Left cardiac atrium (tissue), 4 donors: ENCODE data around the gene CACNA2D4. TPM values are rescaled to one million over a fixed set of nuclear protein-coding genes. Genes with fewer than 3 reads are reported as not detected.
"Not testable (repeated sequence)": the region's sequence is repeated elsewhere in the genome, so short reads cannot be mapped to it uniquely, and the experiment has no call there.

ENCODE experiments used
- ATAC-seq, 2 donors: fragments of 200-7000 bp; cut with Tn5 transposase; one replicate each; pipeline ENCODE4 v1.9.1; 2020; ENCODE audit warnings: mild to moderate bottlenecking in 2 of 2, moderate library complexity in 2 of 2
- DNase-seq: peaks from one replicate; pipeline ENCODE4 v3.0.0-alpha.2; 2020
- intact Hi-C, 2 donors: fragments of 100-400 bp; cut with DNase I; formaldehyde crosslinking; loops; one replicate each; pipeline versions ENCODE4 v1.14.1 to v1.15.1; 2022 to 2023
- total RNA-seq, 2 donors: library from RNA; stranded (reverse); fragmentation: NEBNext Ultra II Directional; extraction: Animal tissue kit (Norgen Biotek cat#: 25700); gene quantifications; one replicate each; pipeline ENCODE4 v1.2.1, GENCODE V29; 2021
- donor health status: DM: no; HTN: yes; CAD: no.
- donor health status: DM: no; HTN: yes; CAD: no; lungs with severe emphysema.
- donor health status: DM: yes; HTN: yes; CAD: no.
- donor health status: Dilated cardiomyopathy.

The CACNA2D4 gene
- total RNA-seq, 2 donors from 2014 or later, result 1.7 to 2.6 TPM

DNA sequence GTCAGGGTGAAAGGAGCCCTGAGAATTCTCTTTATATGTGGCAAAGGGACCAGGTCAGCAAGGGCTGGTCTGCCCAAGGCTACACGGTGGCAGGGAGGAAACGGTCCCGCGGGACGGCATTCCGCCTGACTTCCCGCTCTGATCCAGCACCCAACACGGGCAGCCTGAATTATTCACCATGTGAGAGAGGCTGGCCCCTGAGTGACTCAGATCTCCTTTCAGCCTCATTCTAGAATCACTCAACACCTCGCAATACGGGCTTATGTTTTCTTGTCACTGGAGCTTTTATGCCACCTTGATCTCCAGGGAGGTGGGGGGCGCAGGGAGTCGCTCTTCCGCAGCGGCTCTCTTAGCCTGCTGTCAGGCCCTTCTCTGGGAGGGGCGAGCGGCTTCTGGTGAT is 89.6 kb downstream of the CACNA2D4 start:
- no peak for ATAC-seq
- DNase-seq, result no peak
- intact Hi-C loops, result no loop called here

DNA sequence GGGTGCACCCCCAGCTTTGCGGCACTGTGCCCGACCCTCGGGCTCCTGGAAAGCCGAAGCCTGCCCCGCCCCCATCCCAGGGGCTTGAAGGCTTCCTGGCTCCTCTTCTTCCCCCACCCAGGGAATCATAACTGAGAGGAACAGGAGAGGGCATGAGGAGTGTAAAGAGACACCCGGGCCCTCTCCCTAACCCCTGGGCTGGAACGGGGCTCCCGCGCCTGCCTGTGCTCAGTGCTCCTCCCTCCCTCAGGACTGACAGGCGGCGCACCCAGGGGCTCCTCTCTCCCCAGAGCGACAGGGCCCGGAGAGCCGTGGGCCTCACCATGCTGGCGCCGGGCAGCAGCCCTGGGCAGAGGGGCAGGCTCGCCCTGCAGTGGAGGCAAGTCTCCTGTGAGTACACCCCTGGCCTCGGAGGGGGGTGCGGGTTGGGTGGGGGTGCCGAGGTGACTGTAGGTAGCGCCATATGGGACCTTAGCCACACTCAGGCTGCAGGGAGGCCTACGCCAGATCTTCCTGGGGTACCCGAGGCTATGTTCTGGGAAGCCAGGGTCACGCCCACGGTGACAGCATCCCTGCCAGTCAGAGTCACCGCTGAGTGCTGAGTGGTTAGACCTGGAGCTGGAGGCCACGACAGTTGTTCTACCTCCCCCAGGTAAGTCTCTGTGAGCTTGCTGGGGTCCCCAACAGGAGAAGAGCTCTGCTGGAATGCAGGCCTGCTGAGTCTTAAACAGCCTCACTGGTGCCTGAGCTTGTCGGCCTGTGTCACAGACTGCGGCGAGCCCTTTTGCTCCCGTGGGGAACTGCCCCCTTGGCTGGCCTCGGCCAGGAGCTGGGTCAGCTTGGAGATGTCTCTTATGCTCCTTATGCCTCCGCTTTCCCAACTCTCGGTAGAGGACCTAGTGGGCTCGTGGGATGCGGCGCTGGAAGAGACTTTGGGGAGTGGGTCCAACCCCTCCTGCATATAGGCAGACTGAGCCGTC is 90.3 kb downstream of the CACNA2D4 start:
- intact Hi-C loops, result no loop called here
- ATAC-seq, result no peak
- DNase-seq, result no peak

DNA sequence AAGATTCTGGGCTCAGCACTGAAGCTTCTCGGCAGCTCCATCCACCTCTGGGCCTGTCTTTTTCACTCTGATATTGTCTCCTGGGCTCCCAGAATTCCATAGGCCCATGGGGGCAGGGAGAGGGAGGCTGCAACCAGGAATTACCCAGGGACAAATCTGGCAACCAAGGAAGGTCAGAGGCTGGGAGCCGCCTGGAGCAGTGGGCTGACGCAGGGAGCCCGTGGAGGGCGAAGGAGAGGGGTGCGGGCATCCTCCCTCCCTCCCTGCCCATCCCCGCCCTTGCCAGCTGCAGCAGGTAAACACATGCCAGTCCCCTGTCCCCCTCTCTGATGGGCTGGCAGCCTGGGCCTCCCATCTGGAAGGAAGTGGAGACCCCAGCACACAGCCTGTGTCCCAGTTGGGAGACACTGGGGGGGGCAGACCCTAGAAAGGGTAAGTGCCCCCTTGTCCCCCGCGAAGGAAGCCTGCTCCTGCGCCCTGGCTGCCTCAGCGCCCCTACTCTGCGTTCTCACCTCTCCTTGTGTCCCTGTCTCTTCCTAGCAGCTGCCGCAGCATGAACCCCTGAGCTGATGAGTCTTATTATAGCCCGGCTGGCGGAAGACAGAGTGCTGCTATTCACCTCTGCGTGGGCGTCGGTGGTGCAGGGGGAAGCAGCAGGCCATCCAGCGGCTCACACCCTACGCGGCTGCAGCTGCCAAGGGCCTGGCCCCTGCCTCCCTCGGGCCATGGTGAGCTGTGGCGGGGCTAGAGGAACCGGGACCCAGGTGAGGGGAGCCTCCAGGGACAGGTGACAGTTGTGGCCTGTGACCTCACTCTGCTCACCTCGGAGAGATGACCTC is 91.4 kb downstream of the CACNA2D4 start:
- no peak for ATAC-seq

DNA sequence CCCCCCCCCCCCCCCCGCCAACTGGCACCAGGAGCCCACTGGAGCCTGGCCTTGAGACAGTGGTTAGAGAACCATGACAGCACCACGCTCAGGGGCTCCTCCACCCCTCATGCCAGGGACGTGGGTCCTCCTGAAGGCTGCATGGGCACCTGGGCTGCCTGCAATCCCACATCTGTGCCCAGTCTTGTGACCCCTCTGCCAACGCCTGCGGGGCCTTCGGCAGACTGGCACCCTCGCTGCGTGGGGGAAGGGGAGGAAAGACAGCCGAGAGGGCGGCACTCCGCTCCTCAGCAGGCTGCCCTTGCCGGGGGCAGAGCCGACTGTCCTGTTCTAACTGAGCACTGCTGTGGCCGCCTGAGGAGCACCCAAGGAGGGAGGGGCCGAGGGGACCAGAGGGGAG is 92.1 kb downstream of the CACNA2D4 start:
- ATAC-seq (no peak), DNase-seq (no peak)
- intact Hi-C loops, result no loop called here

More for the DNA sequence above, 91.4 kb downstream of the CACNA2D4 start:
- intact Hi-C loops, result no loop called here
- no peak for DNase-seq

DNA sequence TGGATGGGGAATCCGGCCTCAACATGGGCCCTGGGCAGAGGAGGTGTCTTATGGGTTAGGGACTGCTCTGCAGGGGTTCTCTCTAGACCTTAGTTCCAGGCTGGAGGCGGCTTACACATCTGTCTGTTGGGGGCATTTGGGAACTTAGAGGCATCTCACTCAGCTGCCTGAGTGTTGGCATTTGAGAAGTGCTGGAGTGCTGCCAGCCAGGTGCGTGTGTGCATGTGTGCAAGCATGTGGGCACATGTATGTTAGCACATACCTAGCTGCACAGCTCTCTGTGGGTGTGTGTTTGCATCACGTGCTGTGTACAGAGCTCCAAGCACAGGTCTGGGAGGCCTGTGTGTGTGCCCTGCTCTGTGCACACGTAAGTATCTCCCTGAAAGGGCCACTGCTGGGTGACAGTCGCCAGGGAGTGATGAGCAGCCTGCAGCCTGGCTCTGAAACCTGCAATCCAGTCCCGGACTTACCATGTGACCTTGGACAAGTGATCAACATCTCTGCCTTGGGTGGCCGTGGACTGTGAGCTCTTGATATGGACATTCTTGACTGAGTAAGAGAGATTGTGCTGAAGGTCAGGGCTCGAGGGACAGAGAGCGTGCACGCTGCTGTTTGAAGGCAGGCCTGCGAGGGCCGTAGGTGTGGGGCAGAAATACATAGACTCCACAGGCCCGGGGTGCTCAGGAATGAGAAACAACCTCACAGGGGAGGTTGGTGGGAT is 92.9 kb downstream of the CACNA2D4 start:
- no peak for DNase-seq
- intact Hi-C loops, result no loop called here
- ATAC-seq, result no peak

DNA sequence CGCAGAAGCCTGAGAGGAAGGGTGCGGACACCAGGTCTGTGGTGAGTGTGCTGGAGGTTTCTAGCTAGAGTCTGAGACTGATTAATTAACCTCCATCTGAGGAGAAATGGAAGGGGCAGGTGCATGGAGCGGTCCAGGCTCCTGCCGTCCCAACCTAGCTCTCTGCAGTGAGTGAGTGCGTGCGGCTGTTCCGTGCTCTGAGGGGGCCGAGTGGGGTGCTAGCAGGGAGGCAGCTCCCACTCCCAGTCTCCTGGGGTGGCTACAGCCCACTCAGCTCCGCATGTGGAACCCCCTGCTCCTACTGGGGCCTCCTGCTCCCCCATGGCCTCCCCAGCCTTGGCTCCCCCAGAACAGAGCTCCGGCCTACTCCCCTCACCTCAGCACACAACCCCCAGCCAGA is 95.2 kb downstream of the CACNA2D4 start:
- ATAC-seq (no peak), DNase-seq (no peak)
- intact Hi-C loops, result no loop called here

DNA sequence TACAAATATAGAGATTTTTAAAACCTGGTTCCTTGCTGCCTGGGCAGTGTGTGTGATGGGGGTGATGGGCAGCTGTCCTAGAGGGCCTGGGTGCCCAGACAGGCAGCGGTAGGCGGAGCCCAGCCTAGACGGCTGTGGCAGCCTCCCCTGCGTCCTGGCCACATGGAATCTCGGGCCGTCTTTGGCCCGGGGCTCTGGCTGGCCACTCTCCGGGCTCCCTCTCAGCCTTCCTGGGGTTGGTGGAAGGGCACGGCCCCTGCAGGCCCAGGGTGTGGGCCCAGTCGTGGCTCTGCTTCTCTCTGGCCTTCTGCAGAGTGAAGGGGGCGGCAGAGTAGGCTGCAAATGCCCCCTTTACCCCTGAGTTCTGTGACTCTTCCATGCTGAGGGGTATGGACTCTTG is 95.8 kb downstream of the CACNA2D4 start:
- DNase-seq, result no peak
- ATAC-seq, result no peak
- intact Hi-C loops, result no loop called here

DNA sequence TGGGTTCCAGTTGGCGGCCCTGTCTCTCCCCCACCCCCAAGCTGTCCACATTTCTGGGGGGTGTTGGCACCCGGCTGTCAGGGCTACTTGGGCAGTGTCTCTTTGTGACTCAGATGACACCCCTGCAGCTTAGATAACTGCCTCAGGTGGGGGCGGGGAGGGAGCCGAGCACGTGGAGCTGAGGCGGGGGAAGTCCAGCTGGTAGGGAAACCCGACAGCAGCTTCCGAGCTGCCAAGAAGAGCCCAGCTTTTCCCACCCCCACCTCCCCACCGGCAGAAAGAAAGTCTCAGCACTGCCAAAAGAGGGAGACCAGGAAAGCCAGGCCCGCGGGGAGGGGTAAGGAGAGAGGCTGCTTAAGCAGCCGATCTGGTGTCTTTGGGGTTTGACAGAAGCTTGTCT is 96.6 kb downstream of the CACNA2D4 start:
- DNase-seq, result no peak
- intact Hi-C loops, result no loop called here
- no peak for ATAC-seq

DNA sequence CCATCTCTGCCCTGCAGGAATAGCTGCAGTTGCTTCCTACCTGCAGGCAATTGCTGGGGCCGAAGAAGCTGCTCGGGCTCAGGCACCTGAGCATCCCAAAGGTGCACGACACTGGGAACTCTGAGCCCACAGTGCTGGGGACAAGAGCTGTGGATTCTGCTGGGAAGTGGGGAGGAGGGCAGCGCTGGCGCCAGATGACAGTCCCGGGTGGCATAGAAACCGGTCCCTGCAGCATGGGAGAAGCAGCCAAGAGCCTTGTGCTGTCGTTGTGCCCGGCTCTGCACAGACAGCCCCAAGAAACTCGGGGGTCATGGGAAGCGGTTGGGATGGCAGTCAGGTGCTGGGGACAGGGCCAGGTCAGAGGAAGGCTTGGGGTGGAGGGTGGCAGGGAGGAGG is 97.6 kb downstream of the CACNA2D4 start:
- intact Hi-C loops, result no loop called here
- no peak for DNase-seq
- ATAC-seq, result no peak

DNA sequence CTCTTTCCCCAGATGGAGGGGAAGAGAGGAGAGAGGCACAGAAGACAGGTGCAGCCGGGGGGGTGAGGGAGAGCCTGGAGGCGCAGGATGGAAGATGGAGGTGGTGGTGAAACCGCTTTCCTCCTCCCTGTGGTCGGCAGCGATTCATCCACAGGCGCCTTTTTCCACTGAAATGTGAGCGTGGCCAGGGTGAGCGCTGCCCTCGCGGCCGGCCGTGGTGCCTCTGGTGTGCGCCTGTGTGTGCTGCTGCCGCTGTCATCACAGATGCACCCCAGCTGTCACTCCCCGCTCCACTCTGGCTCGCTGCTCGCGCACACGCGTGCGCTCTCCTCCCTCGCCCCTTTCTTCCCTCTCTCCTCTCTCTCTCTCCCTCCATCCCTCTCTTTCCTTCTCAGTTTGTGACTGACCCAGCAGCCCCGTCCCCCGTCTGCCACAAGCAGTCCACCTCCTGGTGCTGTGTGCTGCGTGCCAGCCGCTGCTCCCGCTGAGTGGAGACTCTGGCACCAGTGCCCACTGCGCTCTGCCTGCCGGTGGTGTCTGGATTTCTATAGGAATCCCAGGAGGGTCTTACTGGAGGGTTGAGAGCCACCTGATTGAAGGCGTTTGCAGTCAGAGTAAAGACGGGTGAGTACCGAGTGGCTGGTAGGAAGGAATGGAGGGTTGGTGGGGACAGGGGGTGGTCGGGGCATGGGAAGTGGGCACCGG is 98.1 kb downstream of the CACNA2D4 start, which contains the start of gene LRTM2:
TSS of gene LRTM2 (plus strand) at position 375 of the 705 bp plus-strand sequence. CDS start 7,584 bp downstream, outside the sequence.
- intact Hi-C loops, result no loop called here
- DNase-seq, result no peak
- ATAC-seq, result peak; percentile 18 to 67

DNA sequence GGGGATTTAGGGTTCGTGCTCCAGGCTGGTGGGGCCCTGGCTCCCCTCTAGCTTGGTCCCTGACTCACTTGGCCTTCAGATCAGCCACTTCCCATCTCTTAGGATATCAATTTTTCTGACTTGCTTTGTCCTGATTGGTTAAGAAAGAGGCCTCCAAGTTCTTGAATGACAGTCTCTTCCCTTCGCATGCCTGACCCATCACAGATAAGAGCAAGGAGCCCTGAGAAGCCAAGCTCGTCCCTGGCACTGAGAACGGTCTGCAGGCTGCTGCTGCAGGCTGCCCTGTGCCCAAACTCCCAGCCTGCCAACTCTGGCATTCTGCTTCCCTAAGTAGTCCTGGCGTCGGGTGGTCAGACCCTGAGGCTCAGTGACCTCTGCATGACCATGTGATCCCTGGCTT is 98.9 kb downstream of the CACNA2D4 start:
- peak in 1 of 2 donors; percentile 35 for ATAC-seq
- no peak for DNase-seq
- intact Hi-C loops, result no loop called here

DNA sequence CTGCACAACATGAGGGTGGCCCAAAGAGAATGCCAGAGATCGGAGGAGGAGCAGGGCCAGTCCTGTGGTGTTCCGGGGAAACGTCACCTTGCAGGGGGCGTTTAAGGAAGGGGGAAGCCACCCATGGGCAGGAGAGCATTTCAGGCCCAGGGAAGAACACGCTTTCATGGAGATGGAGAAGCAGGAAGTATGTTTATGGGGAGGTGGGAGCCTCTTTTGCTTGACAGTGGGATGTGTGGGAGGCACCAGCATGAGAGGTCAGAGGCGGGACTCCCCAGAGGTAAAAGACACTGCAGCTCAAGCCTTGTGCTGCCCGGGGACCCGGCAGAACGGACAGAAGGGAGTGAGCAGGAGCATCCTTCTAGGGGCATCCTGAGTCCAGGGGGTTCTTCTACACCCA is 99.4 kb downstream of the CACNA2D4 start:
- intact Hi-C loops, result no loop called here
- no peak for ATAC-seq
- no peak for DNase-seq

DNA sequence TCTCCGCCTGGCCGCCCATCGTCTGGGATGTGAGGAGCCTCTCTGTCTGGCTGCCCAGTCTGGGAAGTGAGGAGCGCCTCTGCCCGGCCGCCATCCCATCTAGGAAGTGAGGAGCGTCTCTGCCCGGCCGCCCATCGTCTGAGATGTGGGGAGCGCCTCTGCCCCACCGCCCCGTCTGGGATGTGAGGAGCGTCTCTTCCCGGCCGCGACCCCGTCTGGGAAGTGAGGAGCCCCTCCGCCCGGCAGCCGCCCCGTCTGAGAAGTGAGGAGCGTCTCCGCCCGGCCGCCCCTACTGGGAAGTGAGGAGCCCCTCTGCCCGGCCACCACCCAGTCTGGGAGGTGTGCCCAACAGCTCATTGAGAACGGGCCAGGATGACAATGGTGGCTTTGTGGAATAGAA is 100.5 kb downstream of the CACNA2D4 start:
- intact Hi-C loops, ATAC-seq, DNase-seq: not testable (repeated sequence)

DNA sequence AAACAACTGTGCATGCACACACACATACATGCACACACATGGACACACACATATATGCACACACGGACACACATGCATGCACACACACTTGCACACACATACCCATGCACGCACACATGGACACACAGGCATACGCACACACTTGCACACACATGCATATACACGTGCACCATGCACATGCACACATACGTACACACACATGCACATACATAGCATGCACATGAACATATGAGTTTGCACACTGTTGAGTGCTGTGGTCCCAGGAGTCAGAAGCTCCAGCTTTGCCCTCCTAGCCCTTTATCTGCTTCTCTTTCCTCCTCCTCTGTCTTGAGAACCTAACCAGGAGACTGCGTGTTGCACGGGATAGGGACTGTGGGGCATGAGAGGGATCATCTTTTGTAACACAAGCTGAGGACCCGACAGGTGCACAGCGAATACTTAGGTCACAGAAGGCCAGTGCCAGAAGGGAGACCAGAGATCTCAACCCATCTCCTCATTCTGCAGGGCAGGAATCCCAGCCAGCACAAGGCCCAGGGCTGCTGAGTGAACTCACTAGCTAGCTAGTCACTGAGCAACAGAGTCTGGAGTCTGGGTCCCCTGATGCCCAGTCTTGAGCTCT is 101.6 kb downstream of the CACNA2D4 start:
- no peak for DNase-seq
- ATAC-seq, result no peak
- intact Hi-C loops, result no loop called here

DNA sequence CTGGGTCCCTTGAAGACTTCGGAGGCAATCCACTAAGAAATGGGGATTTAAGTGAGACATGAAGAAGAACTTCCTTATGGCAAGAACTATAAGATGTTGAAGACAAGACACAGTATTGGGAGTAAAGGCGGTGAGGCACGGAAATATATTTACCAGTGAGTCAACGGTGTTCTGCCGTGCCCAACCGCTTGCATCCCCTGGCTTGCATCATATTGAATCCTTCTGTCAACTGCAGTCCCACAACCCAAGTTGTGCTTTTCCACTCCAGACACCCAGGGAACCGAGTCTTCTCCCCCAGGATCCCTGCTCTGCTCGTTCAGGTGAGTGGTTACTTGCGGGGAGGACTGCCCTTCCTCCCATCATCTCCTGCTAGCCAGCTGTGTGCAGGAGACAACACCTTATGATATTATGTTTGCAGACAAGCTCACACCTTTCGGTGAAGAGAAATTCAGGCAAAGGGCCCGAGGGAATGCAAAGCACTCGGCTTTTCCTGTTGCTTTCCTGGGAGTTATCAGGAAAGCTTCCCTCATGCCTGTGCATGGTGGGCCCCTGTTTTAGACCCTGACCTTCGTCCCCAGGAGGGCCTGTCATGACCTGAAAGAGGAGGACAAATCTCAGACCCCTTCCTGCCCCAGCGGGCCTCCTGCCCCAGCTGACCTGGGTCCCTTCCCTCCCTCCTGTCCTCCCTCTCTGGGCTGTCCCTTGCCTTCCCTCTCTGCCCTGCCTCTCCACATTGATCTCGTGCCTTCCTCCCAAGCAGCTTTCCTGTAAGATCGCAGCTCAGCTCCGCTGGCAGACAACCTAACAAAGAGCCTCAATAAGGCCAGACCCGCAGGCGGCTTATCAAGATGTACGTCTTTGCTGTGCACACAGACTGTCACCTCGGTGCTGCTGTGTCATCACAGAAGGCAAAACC is 102.4 kb downstream of the CACNA2D4 start:
- DNase-seq (no peak), ATAC-seq (no peak)
- intact Hi-C loops, result no loop called here

DNA sequence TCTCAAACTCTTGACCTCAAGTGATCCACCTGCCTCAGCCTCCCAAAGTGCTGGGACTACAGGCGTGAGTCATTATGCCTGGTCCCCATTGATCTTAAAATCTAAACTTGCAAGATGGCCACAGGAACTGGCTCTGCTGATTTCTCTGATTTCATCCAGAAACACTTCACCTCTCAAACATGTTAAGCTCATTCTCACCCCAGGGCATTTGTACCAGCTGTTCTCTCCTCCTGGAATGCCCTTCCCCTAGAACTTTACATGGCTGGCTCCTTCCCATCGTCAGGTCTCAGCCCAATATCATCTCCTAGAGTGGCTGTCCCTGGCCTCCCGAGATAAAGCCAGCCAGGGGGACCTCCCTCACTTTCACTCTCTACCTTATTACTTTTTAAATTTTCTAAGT is 103.3 kb downstream of the CACNA2D4 start:
- ATAC-seq (no peak), DNase-seq (no peak)
- intact Hi-C loops, result no loop called here

DNA sequence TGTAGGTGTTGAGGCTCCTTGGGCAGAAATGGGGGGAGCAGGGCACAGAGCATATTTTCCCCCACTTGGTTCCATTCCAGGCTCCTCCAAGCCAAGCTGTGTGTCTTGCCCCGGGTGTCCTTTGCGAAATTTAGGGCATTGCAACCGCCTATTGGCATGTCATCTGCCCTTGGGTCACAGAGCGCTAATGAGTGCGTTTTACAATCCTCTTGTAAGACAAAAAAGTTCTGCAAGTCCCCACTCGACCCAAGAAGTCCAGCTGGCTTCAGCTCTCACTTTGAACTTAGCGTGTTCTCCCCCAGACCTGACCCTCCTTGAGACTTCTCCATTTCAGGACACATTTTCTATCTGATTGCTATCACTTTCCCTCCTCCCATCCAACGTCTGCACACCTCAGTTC is 104.2 kb downstream of the CACNA2D4 start:
- no peak for DNase-seq
- peak in 1 of 2 donors; percentile 49 for ATAC-seq
- intact Hi-C loops, result no loop called here
